ENCODE measurements around the gene KIF3B. TPM values are rescaled to one million over a fixed set of nuclear protein-coding genes. Genes with fewer than 3 reads are reported as not detected.
"Not testable (repeated sequence)": the region's sequence is repeated elsewhere in the genome, so short reads cannot be mapped to it uniquely, and the experiment has no call there.

Gene KIF3B
- total RNA-seq, 2 donors from 2014 or later = 41.7 to 49.2 TPM

GRCh38 chr20:32274359-32274758 is 3.1 kb upstream of the KIF3B start:
- no peak for TF ChIP-seq CTCF (IDR thresholded peaks at IDR 0.05)
- intact Hi-C loops (cut with DNase I) = no loop called here

GRCh38 chr20:32275163-32275562 is 2.3 kb upstream of the KIF3B start:
- H3K27ac ChIP-seq; H3K9ac ChIP-seq (ENCODE audit: low read depth in 2 of 2, low read length in 2 of 2); H3K4me3 ChIP-seq; H3K4me1 ChIP-seq; intact Hi-C loops (cut with DNase I); DNase-seq; H3K36me3 ChIP-seq; H3K9me3 ChIP-seq; H3K27me3 ChIP-seq: not testable (repeated sequence)

More at GRCh38 chr20:32274359-32274758, 3.1 kb upstream of the KIF3B start:
- no peaks in the 10 kb centered on the region for H3K27me3 ChIP-seq
- H3K9ac ChIP-seq (ENCODE audit: low read depth in 2 of 2, low read length in 2 of 2) = no peak overlapping the region
- no peak overlapping the region for H3K4me3 ChIP-seq
- no peak overlapping the region for H3K27ac ChIP-seq
- no peaks in the 10 kb centered on the region for H3K36me3 ChIP-seq
- H3K4me1 ChIP-seq = peaks cover 4% of the 10 kb centered on the region
- H3K9me3 ChIP-seq = no peaks in the 10 kb centered on the region
- DNase-seq = no peak

GRCh38 chr20:32278199-32278643 is 770 bp downstream of the KIF3B start:
- H3K4me3 ChIP-seq = peak overlapping the region; percentile 95
- TF ChIP-seq CTCF (IDR thresholded peaks at IDR 0.05) = no peak
- H3K9ac ChIP-seq (ENCODE audit: low read depth in 2 of 2, low read length in 2 of 2) = peak overlapping the region; percentile 65 to 79
- no peaks in the 10 kb centered on the region for H3K9me3 ChIP-seq
- peaks cover 4% of the 10 kb centered on the region for H3K4me1 ChIP-seq
- no peaks in the 10 kb centered on the region for H3K36me3 ChIP-seq
- intact Hi-C loops (cut with DNase I) = no loop called here
- no peaks in the 10 kb centered on the region for H3K27me3 ChIP-seq
- H3K27ac ChIP-seq = peak overlapping the region; percentile 56
- no peak for DNase-seq

- Histone ChIP-seq H3K36me3 (no peaks in the 10 kb centered on the region), H3K27me3 (no peaks in the 10 kb centered on the region), H3K4me1 (peaks cover 13% of the 10 kb centered on the region), H3K27ac (no peak overlapping the region), H3K9me3 (no peaks in the 10 kb centered on the region), H3K9ac (ENCODE audit: low read depth in 2 of 2, low read length in 2 of 2) (no peak overlapping the region), H3K4me3 (no peak overlapping the region)
- DNase-seq = no peak
- no peak for TF ChIP-seq CTCF (IDR thresholded peaks at IDR 0.05)
- intact Hi-C loops (cut with DNase I) = no loop called here
These were observed 4.3 kb downstream of the KIF3B start for GRCh38 chr20:32281711-32282110.

- H3K27ac ChIP-seq = no peak overlapping the region
- no peaks in the 10 kb centered on the region for H3K36me3 ChIP-seq
- H3K9ac ChIP-seq (ENCODE audit: low read depth in 2 of 2, low read length in 2 of 2) = no peak overlapping the region
- no peak for TF ChIP-seq CTCF (IDR thresholded peaks at IDR 0.05)
- no peaks in the 10 kb centered on the region for H3K27me3 ChIP-seq
- no peak for DNase-seq
- intact Hi-C loops (cut with DNase I) = no loop called here
- H3K4me3 ChIP-seq = no peak overlapping the region
- H3K4me1 ChIP-seq = peaks cover 14% of the 10 kb centered on the region
- H3K9me3 ChIP-seq = no peaks in the 10 kb centered on the region
These were observed 5.0 kb downstream of the KIF3B start for GRCh38 chr20:32282461-32282860.

- no peak for DNase-seq
- Histone ChIP-seq H3K9me3 (no peaks in the 10 kb centered on the region), H3K27me3 (no peaks in the 10 kb centered on the region), H3K4me3 (no peak overlapping the region), H3K9ac (ENCODE audit: low read depth in 2 of 2, low read length in 2 of 2) (no peak overlapping the region), H3K36me3 (no peaks in the 10 kb centered on the region), H3K27ac (peak overlapping the region; percentile 28), H3K4me1 (peaks cover 17% of the 10 kb centered on the region)
- intact Hi-C loops (cut with DNase I) = no loop called here
- no peak for TF ChIP-seq CTCF (IDR thresholded peaks at IDR 0.05)
These were observed 7.7 kb downstream of the KIF3B start for GRCh38 chr20:32285082-32285620.

Measured in colonic mucosa (tissue), 4 donors.